Stimulated activated CD4-positive, alpha-beta T cell treated with anti-CD3 and anti-CD28 coated beads, Interleukin-15, amount 100 ng/mL, for 24 hours (primary cell): ENCODE results near the gene SLC1A3.

ENCODE experiments used
- DNase-seq: peaks from one replicate; pipeline ENCODE4 v3.0.0-alpha.2; 2020

SLC1A3 gene

GRCh38 chr5:36600917-36601527 lies 5.4 kb upstream of the SLC1A3 start:
- no peak for DNase-seq

DNA sequence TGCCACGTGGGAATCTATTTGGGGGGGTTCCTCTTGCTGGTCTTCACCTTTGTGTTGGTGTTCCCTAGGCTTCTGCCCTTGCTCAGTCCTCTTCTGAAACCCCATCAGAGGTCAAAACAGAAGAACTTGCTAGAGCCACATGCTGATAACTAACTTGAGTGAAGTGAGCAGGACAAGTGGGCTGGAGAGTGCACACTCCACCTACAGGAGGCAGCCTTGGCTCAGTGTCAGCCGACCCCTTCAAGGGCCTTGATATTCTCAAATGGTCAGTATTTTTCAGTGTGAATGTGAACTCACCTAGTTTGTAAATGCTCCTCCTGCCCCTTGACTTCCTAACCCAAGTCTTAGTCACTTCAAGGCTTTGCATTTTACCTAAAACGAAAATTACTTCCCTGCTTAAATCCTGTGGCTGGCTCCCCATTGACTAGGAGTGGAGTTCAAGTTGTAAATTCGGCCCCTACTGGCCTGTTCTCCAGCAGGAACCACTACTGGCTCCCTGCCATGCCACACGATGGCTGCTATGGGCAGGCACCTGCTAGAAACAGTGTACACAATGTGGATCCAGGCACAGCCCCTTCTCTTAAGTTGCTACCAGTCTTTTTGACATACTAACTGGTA lies 3.6 kb upstream of the SLC1A3 start:
- DNase-seq, result no peak

DNA sequence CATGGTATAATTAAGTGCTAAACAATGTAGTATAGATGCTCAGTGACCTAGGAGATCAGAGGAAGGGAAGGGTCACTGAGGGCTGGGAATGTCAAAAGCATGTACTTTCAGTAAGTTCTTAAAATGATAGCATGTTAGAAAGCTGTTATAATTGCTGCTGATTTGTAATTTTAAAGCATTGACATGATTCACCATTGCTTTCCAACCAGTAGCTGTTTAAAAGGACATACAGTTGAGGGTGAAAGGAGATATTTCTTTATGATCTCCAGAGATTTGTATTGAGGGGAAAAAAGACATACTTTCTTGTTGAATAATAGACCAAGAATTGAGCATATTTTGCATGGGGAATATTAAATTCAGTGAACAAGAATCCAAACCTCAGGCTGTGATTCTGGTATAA lies 1.2 kb upstream of the SLC1A3 start:
- DNase-seq, result no peak

- no peak for DNase-seq
These were observed 374 bp upstream of the SLC1A3 start for GRCh38 chr5:36606036-36606427.

- DNase-seq, result peak; percentile 7
These were observed 737 bp downstream of the SLC1A3 start for GRCh38 chr5:36607114-36607571.

DNA sequence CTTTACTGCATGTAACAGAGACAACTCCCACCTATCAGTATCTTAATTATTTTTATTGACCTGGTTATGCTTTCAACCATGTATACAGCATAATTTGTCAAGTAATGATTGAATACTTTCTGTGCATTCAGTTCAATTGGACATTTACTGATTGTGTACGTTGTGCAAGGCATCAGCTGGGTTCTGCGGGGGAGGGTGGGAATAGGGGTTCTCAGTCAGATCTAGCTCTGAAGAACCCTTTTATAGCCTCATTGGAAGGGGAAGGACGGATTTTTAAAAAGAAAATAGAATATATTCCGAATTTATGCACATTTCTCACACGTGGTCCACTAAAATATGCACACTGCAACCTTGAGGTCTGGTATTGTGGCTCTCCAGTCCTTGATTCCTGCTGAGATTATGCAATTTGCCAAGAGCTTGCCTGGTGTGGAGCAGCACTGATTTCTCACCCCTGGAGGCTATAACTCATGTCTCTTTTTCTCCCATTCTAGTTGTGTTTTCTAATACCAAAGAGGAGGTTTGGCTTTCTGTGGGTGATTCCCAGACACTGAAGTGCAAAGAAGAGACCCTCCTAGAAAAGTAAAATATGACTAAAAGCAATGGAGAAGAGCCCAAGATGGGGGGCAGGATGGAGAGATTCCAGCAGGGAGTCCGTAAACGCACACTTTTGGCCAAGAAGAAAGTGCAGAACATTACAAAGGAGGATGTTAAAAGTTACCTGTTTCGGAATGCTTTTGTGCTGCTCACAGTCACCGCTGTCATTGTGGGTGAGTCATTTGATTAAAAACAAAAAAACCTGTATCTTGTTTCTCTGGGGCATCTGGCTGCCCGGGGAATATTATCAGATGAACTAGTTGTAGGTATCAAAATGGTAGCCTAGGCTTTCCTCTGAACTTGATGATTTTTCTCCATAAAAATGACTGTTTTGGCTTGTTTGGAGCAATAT lies 1.7 kb downstream of the SLC1A3 start:
- no peak for DNase-seq

GRCh38 chr5:36610621-36611020 lies 4.2 kb downstream of the SLC1A3 start:
- DNase-seq, result no peak

- DNase-seq, result no peak
These were observed 5.3 kb downstream of the SLC1A3 start for GRCh38 chr5:36611520-36612274.

- DNase-seq, result no peak
These were observed 6.8 kb downstream of the SLC1A3 start for GRCh38 chr5:36613241-36613640.

GRCh38 chr5:36613771-36614656 lies 7.6 kb downstream of the SLC1A3 start:
- no peak for DNase-seq

- no peak for DNase-seq
These were observed 8.4 kb downstream of the SLC1A3 start for GRCh38 chr5:36614657-36615308.

- no peak for DNase-seq
These were observed 12.7 kb downstream of the SLC1A3 start for GRCh38 chr5:36619012-36619635.

DNA sequence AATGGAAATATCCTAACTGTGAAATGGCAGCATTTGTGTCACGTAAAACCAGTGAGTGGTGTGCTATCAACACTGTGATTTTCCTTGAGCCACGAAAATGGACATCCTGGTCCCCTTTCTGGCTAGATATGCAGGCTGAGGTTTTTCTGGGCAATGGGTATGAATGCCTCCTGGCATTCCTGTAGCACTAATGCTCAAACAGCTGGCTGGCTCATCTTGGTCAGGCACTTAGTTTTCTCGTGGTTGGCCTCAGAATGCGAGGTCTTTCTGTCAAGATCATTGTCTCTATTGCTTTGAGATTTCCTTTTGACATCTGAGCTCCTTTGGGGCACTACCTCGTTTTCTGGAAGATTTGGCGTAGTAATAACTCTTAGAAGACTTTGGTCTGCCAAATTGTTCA lies 15.6 kb downstream of the SLC1A3 start:
- DNase-seq, result no peak

- no peak for DNase-seq
These were observed 17.4 kb downstream of the SLC1A3 start for GRCh38 chr5:36623832-36624231.

- DNase-seq, result no peak
These were observed 17.9 kb downstream of the SLC1A3 start for GRCh38 chr5:36624277-36624676.

GRCh38 chr5:36628695-36629094 lies 22.3 kb downstream of the SLC1A3 start:
- DNase-seq, result no peak

DNA sequence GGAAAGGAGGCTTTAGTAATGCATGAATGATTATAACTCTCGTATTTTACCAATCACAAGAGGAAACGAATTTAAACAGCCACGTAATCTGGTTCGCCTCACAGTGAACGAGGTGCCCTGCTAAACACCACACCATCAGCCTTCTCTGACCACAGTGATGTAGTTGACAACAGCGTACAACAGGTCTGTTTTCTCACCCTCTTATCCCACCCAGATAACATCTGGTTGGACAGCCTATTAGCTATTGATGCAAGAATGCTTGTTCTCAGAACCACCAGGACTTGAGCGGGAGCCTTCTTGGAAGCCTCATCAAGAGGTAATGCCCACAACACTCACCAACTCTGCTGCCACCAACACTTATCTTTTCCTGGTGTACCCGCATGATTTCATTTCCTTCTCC lies 23.3 kb downstream of the SLC1A3 start:
- DNase-seq, result no peak

- DNase-seq, result no peak
These were observed 24.1 kb downstream of the SLC1A3 start for GRCh38 chr5:36630201-36631145.

DNA sequence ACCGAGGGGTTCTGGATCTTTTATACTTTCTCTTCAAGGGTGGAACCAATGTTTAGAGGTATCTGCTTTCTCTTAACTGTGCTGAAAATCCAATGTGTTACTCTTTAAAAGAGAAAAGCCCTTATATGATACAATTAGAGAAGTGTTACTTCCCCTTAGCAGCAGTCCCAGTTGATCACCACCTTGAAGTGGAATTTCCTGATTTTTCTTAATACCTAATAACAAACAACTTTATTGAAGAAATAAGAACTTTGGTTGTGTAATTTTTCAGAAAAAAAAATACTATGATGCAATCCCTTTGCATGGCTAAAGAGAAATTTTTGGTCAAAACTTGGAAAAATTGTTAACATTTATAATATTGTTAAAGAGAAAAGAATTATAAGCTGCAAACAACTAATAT lies 24.7 kb downstream of the SLC1A3 start:
- no peak for DNase-seq
